WTC11 (cell line): Measurements from ENCODE around the gene KCNIP1. TPM values are rescaled to one million over a fixed set of nuclear protein-coding genes. Genes with fewer than 3 reads are reported as not detected.

Experiments
- ATAC-seq: fragments of 200-7000 bp; cut with Tn5 transposase; 2 replicates; pipeline ENCODE4 v1.10.0; 2021; ENCODE audit warnings: mild to moderate bottlenecking, moderate library complexity
- CTCF ChIA-PET: fragments of 300-600 bp; sonication (Branson Sonifier 250); formaldehyde crosslinking; loops from one replicate; lab custom pipeline; 2021; ENCODE audit warnings: antibody characterized with exemption; lab: Charles Lee
- POLR2A ChIA-PET: fragments of 350-600 bp; sonication (Branson Sonifier 250); formaldehyde crosslinking; loops from one replicate; lab custom pipeline; 2021; ENCODE audit warnings: antibody characterized with exemption; lab: Charles Lee
- DNase-seq: peaks from one replicate; pipeline ENCODE4 v3.0.0; 2021; ENCODE audit warnings: low spot score
- H3K27ac Mint-ChIP-seq: 2 replicates; pipeline ENCODE4 v1.8.0; 2021; ENCODE audit warnings: mixed read lengths
- H3K27me3 Mint-ChIP-seq: 2 replicates; pipeline ENCODE4 v1.8.0; 2021; ENCODE audit warnings: low read depth, mild to moderate bottlenecking, moderate library complexity, mixed read lengths
- H3K36me3 Mint-ChIP-seq: 2 replicates; pipeline ENCODE4 v1.8.0; 2021; ENCODE audit warnings: mixed read lengths
- H3K4me1 Mint-ChIP-seq: 2 replicates; pipeline ENCODE4 v1.8.0; 2022; ENCODE audit warnings: mixed read lengths
- H3K4me3 Mint-ChIP-seq: 2 replicates; pipeline ENCODE4 v1.8.0; 2021; ENCODE audit warnings: mild to moderate bottlenecking, moderate library complexity, mixed read lengths
- H3K9me3 Mint-ChIP-seq: 2 replicates; pipeline ENCODE4 v1.8.0; 2021; ENCODE audit warnings: mixed read lengths
- CREM ChIP-seq: sonication (generic); formaldehyde crosslinking; IDR thresholded peaks from 2 replicates; pipeline ENCODE4 v1.8.1; 2022; ENCODE audit warnings: mild to moderate bottlenecking, missing genetic modification reagents, moderate library complexity
- ETV6 ChIP-seq: sonication (generic); formaldehyde crosslinking; IDR thresholded peaks from 2 replicates; pipeline ENCODE4 v1.8.1; 2022; ENCODE audit warnings: mild to moderate bottlenecking, missing genetic modification reagents
- FOXJ3 ChIP-seq: sonication (generic); formaldehyde crosslinking; IDR thresholded peaks from 2 replicates; pipeline ENCODE4 v1.9.0; 2021; ENCODE audit warnings: missing genetic modification reagents, mild to moderate bottlenecking, borderline replicate concordance
- KAT7 ChIP-seq: sonication (generic); formaldehyde crosslinking; IDR thresholded peaks from 2 replicates; pipeline ENCODE4 v1.8.1; 2023; ENCODE audit warnings: missing genetic modification reagents, mild to moderate bottlenecking, borderline replicate concordance
- MYBL2 ChIP-seq: sonication (generic); formaldehyde crosslinking; IDR thresholded peaks from 2 replicates; pipeline ENCODE4 v1.8.1; 2023; ENCODE audit warnings: mild to moderate bottlenecking, moderate library complexity, missing genetic modification reagents
- NFATC4 ChIP-seq: fragments of 250-450 bp; sonication (Bioruptor Pico); IDR thresholded peaks from 2 replicates; pipeline ENCODE4 v1.9.0; 2021; ENCODE audit warnings: mild to moderate bottlenecking
- NR2C2 ChIP-seq: sonication (generic); formaldehyde crosslinking; IDR thresholded peaks from 2 replicates; pipeline ENCODE4 v1.8.0; 2022; ENCODE audit warnings: mild to moderate bottlenecking, missing genetic modification reagents
- ZNF263 ChIP-seq: sonication (generic); formaldehyde crosslinking; IDR thresholded peaks from 2 replicates; pipeline ENCODE4 v1.8.1; 2022; ENCODE audit warnings: low read depth, mild to moderate bottlenecking, moderate library complexity, missing genetic modification reagents
- ZNF671 ChIP-seq: fragments of 250-450 bp; sonication (Bioruptor Pico); IDR thresholded peaks from 2 replicates; pipeline ENCODE4 v1.8.0; 2021; ENCODE audit warnings: mild to moderate bottlenecking
- total RNA-seq: library from RNA; stranded (reverse); gene quantifications from 3 replicates; pipeline ENCODE4 v1.2.3, GENCODE V29; 2021
- TF ChIP-seq, protein P1 (sequence below): fragments of 250-450 bp; sonication (Bioruptor Pico); IDR thresholded peaks from 2 replicates; pipeline ENCODE4 v1.9.0; 2021; ENCODE audit warnings: mild to moderate bottlenecking, borderline replicate concordance
- TF ChIP-seq, protein P2 (sequence below): sonication (generic); formaldehyde crosslinking; IDR thresholded peaks from 2 replicates; pipeline ENCODE4 v1.8.1; 2023; ENCODE audit warnings: mild to moderate bottlenecking, missing genetic modification reagents, borderline replicate concordance
- TF ChIP-seq, protein P3 (sequence below): sonication (generic); formaldehyde crosslinking; IDR thresholded peaks from 2 replicates; pipeline ENCODE4 v1.8.1; 2023; ENCODE audit warnings: mild to moderate bottlenecking, moderate library complexity, missing genetic modification reagents
- TF ChIP-seq, protein P4 (sequence below): sonication (generic); formaldehyde crosslinking; IDR thresholded peaks from 2 replicates; pipeline ENCODE4 v1.8.0; 2023; ENCODE audit warnings: missing genetic modification reagents, mild to moderate bottlenecking, borderline replicate concordance

The KCNIP1 gene
- total RNA-seq, 1 experiment from 2014 or later, result 0.59 TPM

DNA sequence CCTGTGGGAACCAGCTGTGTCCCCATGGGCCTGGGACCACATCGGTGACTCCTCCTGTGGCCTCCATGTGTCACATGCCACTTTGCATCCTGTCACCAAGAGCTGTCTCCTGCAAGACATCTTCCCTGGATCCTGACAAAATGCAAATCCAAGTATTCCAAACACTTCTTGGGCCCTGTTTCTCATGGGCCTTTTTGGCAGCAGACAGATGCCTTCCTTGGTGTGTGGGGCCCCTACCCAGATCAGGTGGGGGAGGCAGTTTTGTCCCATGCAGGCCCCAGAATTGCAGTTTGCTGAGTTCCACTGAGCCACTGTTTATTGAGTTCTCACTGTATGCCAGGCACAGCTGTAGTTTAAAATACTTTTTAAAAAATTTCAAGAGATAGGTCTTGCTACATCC, 217.2 kb downstream of the KCNIP1 start (continued):
- TF ChIP-seq, protein P1, sequence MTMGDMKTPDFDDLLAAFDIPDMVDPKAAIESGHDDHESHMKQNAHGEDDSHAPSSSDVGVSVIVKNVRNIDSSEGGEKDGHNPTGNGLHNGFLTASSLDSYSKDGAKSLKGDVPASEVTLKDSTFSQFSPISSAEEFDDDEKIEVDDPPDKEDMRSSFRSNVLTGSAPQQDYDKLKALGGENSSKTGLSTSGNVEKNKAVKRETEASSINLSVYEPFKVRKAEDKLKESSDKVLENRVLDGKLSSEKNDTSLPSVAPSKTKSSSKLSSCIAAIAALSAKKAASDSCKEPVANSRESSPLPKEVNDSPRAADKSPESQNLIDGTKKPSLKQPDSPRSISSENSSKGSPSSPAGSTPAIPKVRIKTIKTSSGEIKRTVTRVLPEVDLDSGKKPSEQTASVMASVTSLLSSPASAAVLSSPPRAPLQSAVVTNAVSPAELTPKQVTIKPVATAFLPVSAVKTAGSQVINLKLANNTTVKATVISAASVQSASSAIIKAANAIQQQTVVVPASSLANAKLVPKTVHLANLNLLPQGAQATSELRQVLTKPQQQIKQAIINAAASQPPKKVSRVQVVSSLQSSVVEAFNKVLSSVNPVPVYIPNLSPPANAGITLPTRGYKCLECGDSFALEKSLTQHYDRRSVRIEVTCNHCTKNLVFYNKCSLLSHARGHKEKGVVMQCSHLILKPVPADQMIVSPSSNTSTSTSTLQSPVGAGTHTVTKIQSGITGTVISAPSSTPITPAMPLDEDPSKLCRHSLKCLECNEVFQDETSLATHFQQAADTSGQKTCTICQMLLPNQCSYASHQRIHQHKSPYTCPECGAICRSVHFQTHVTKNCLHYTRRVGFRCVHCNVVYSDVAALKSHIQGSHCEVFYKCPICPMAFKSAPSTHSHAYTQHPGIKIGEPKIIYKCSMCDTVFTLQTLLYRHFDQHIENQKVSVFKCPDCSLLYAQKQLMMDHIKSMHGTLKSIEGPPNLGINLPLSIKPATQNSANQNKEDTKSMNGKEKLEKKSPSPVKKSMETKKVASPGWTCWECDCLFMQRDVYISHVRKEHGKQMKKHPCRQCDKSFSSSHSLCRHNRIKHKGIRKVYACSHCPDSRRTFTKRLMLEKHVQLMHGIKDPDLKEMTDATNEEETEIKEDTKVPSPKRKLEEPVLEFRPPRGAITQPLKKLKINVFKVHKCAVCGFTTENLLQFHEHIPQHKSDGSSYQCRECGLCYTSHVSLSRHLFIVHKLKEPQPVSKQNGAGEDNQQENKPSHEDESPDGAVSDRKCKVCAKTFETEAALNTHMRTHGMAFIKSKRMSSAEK (CRISPR knock-in tag), result no peak

DNA sequence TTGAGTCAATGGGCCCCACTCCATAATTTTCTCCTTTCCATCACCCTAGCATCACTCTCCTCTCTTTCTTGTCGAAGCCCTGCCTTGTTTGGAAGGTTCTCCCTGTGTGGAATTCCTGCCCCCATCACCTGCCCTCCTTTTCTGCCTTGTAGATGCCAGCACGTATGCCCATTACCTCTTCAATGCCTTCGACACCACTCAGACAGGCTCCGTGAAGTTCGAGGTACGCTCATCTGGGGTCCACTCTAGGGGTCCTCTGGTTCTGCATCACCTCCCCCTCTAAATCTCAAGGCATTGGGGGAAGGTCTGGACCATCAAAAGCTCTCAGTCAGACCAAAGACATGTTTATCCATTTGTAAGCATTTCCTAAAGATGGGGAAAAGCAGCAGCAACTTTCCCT, 217.9 kb downstream of the KCNIP1 start:
- Mint-ChIP-seq H3K27me3 (peaks cover 3% of the 10 kb centered on the region; the same call in 1 of the 2 replicates), H3K9me3 (peaks cover 14% of the 10 kb centered on the region), H3K36me3 (peaks cover 6% of the 10 kb centered on the region; the same call in 1 of the 2 replicates), H3K4me3 (no peak overlapping the region), H3K4me1 (peaks cover 5% of the 10 kb centered on the region; the same call in 1 of the 2 replicates), H3K27ac (no peak overlapping the region)
- CTCF ChIA-PET, result interaction anchor here (0.7 to 1.7 kb wide), 14 partner anchors 8 to 441 kb away, joined by 3 to 18 read pairs (median 4); no protein-coding TSS in a partner anchor
- ATAC-seq (no peak), DNase-seq (no peak)
- TF ChIP-seq ETV6 (CRISPR knock-in tag) (no peak), CREM (CRISPR knock-in tag) (no peak), FOXJ3 (CRISPR knock-in tag) (no peak), NFATC4 (CRISPR knock-in tag) (no peak), ZNF263 (CRISPR knock-in tag) (no peak), NR2C2 (CRISPR knock-in tag) (no peak), MYBL2 (no peak), ZNF671 (CRISPR knock-in tag) (no peak), KAT7 (CRISPR knock-in tag) (no peak)
- TF ChIP-seq, protein P2, sequence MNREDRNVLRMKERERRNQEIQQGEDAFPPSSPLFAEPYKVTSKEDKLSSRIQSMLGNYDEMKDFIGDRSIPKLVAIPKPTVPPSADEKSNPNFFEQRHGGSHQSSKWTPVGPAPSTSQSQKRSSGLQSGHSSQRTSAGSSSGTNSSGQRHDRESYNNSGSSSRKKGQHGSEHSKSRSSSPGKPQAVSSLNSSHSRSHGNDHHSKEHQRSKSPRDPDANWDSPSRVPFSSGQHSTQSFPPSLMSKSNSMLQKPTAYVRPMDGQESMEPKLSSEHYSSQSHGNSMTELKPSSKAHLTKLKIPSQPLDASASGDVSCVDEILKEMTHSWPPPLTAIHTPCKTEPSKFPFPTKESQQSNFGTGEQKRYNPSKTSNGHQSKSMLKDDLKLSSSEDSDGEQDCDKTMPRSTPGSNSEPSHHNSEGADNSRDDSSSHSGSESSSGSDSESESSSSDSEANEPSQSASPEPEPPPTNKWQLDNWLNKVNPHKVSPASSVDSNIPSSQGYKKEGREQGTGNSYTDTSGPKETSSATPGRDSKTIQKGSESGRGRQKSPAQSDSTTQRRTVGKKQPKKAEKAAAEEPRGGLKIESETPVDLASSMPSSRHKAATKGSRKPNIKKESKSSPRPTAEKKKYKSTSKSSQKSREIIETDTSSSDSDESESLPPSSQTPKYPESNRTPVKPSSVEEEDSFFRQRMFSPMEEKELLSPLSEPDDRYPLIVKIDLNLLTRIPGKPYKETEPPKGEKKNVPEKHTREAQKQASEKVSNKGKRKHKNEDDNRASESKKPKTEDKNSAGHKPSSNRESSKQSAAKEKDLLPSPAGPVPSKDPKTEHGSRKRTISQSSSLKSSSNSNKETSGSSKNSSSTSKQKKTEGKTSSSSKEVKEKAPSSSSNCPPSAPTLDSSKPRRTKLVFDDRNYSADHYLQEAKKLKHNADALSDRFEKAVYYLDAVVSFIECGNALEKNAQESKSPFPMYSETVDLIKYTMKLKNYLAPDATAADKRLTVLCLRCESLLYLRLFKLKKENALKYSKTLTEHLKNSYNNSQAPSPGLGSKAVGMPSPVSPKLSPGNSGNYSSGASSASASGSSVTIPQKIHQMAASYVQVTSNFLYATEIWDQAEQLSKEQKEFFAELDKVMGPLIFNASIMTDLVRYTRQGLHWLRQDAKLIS (CRISPR knock-in tag), result no peak
- TF ChIP-seq, protein P3, sequence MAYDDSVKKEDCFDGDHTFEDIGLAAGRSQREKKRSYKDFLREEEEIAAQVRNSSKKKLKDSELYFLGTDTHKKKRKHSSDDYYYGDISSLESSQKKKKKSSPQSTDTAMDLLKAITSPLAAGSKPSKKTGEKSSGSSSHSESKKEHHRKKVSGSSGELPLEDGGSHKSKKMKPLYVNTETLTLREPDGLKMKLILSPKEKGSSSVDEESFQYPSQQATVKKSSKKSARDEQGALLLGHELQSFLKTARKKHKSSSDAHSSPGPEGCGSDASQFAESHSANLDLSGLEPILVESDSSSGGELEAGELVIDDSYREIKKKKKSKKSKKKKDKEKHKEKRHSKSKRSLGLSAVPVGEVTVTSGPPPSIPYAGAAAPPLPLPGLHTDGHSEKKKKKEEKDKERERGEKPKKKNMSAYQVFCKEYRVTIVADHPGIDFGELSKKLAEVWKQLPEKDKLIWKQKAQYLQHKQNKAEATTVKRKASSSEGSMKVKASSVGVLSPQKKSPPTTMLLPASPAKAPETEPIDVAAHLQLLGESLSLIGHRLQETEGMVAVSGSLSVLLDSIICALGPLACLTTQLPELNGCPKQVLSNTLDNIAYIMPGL (CRISPR knock-in tag), result no peak
- TF ChIP-seq, protein P4, sequence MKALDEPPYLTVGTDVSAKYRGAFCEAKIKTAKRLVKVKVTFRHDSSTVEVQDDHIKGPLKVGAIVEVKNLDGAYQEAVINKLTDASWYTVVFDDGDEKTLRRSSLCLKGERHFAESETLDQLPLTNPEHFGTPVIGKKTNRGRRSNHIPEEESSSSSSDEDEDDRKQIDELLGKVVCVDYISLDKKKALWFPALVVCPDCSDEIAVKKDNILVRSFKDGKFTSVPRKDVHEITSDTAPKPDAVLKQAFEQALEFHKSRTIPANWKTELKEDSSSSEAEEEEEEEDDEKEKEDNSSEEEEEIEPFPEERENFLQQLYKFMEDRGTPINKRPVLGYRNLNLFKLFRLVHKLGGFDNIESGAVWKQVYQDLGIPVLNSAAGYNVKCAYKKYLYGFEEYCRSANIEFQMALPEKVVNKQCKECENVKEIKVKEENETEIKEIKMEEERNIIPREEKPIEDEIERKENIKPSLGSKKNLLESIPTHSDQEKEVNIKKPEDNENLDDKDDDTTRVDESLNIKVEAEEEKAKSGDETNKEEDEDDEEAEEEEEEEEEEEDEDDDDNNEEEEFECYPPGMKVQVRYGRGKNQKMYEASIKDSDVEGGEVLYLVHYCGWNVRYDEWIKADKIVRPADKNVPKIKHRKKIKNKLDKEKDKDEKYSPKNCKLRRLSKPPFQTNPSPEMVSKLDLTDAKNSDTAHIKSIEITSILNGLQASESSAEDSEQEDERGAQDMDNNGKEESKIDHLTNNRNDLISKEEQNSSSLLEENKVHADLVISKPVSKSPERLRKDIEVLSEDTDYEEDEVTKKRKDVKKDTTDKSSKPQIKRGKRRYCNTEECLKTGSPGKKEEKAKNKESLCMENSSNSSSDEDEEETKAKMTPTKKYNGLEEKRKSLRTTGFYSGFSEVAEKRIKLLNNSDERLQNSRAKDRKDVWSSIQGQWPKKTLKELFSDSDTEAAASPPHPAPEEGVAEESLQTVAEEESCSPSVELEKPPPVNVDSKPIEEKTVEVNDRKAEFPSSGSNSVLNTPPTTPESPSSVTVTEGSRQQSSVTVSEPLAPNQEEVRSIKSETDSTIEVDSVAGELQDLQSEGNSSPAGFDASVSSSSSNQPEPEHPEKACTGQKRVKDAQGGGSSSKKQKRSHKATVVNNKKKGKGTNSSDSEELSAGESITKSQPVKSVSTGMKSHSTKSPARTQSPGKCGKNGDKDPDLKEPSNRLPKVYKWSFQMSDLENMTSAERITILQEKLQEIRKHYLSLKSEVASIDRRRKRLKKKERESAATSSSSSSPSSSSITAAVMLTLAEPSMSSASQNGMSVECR (CRISPR knock-in tag), result no peak
- TF ChIP-seq, protein P1 (CRISPR knock-in tag), result no peak
- POLR2A ChIA-PET, result no interaction called here
